NCI-H748 (cell line): ENCODE results near the gene F2RL2.
"Not testable (repeated sequence)": the region's sequence is repeated elsewhere in the genome, so short reads cannot be mapped to it uniquely, and the experiment has no call there.

Source experiments
- DNase-seq: peaks from one replicate; lab custom pipeline; 2025; ENCODE audit not compliant: unreplicated experiment; lab: John Stamatoyannopoulos, UW

Gene F2RL2

DNA sequence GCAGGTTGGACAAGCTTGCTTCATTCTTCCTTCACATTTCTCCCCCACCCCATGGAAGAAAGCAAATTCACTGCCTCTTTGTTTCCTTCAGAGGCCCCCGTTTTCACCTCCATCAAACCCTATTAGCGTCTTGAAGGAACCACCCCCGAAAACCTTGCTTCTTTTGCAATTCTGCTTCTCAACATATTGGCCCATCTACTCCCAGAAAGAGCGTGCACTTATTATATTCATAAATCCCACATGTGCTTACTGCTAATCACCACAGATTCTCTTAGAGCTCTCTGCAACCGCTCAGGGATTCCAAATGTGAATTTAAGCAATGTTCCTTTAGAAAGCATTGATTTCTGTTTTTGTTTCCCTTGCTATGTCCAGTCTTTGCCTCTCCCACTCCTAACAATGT is 1.1 kb downstream of the F2RL2 start:
- DNase-seq = no peak

DNA sequence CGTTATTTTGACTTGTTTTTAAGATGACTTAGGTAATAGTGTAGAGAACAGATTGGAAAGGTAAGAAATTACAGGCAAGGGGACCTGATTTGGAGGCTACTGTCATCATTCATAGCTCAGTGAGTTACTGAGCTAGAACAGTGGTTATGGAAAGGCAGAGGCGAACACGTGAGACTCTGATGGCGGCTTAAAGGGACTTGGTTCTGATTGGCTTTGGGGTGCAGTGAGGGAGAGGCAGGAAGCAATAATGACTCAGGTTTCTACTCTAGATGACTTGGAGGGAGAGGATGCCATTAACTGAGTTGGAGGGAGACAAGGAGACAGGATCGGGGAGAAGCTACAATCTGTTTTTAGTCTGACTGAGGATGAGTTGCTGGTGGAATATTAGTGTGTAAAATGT is 3.0 kb downstream of the F2RL2 start:
- DNase-seq = no peak

DNA sequence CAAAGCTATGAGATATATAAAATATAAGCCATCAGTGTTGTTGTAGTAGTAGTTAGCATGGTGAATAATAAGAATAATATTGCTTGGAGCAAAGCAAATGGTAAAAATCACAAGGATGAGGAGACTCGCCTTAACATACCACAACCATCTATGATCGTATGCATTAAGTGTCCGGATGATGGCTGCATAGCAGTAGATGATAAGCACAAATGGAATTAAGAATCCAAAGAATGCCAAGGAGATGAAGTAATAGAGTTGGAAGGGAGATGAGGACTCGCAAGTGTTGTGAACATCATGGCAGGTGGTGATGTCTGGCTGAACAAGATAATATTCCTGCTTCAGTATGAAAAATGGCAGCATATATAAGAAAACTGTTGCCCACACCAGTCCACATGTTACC is 5.5 kb downstream of the F2RL2 start:
- DNase-seq = no peak

DNA sequence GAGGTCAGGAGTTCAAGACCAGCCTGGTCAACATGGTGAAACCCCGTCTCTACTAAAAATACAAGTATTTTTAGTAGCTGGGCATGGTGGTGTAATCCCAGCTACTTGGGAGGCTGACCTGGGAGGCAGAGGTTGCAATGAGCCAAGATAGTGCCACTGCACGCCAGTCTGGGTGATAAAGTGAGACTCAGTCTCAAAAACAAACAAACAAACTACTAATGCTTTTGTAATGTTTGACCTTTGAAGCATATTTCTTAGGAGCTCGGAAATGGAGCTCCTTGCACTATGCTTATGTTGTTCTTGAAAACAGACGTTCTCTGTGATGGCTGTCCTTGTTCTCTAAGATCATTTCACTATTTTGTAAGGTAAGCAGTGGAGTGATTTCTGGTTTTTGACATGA is 6.0 kb downstream of the F2RL2 start:
- DNase-seq = no peak

DNA sequence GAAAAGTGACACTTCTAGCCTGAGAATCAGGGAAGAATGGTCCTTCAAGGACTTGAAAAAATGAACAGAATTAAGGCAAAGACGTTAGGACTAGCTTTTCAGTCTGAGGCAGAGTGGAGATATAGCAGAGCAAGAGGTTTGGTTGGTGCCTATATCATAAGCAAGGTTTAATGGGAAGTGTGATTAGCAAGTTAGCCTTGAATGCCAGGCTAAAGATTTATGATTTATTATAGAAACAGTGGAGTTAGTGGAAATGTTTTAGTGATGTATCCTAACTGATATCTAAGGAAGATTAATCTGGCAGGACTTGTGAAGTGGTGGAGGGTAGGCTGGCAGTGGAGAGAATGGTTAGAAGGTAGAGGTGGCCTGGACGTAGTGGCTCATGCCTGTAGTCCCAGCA is 7.0 kb downstream of the F2RL2 start:
- DNase-seq = no peak

DNA sequence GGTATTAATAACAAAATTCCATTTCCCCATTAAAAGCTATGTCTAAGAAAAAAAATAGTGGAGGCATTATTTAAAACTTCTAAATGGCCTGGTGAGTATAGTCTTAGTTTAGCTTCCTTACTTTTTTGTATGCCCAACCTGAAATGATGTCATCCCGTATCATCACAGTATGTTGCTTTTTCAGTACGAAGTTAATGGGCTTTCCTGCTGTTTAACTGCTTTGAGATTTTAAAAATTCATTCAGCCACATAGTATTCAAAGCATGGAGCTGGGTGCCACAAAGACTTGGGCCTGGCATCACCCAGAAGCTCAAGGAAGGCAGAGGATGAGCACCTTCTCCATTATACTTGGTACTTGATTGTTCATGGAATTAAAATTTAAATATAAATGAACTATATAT is 7.4 kb downstream of the F2RL2 start:
- DNase-seq = no peak

DNA sequence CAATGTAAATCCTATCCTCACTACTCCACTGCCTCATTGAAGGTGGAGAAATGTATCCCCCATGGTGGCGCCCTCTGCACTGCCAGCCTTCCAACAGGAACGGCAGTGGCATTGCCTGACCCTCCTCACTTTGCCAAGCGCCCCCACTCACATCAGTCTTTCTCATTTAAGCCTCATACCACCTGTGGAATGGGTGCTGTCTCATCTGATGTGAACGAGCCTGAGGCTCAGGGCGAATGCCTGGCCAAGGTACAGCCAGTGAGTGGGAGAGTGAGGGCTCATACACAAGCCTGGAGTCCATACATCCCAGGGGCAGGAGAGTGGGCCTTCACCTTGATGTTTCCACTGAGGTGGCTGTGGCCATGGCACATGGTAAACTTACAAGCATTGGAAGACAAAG is 10.3 kb downstream of the F2RL2 start:
- DNase-seq = no peak

DNA sequence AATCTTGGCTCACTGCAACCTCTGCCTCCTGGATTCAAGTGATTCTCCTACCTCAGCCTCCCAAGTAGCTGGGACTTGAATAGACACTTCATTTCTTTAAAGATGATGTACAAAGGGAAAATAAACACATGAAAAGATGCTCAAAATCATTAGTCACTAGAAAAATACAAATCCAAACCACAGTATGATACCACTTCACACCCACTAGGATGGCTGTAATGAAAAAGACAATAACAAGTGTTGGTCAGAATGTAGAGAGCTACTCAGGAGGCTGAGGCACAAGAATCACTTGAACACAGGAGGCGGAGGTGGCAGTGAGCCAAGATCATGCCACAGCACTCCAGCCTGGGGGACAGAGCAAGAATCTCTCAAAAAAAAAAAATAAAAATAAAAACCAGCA is 13.0 kb downstream of the F2RL2 start:
- DNase-seq = no peak

DNA sequence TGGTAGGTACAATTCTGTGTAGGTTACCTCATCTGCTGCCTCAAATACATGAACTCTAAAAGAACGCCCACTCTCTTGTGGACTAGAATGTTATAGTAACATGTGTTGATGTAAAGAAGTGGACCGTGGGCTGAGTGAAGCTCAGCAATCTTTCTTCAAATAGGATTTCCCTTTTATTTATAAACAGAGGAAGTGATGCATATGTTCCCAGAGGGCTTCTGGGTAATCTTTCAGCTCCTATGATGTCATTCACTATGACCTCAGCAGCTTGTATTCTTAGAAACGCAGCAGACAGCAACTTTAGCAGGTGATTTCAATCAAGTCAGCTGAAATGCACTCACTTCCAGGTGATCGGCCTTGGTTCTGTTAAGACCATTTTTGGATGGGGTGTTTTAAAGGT is 14.4 kb downstream of the F2RL2 start:
- no peak for DNase-seq

DNA sequence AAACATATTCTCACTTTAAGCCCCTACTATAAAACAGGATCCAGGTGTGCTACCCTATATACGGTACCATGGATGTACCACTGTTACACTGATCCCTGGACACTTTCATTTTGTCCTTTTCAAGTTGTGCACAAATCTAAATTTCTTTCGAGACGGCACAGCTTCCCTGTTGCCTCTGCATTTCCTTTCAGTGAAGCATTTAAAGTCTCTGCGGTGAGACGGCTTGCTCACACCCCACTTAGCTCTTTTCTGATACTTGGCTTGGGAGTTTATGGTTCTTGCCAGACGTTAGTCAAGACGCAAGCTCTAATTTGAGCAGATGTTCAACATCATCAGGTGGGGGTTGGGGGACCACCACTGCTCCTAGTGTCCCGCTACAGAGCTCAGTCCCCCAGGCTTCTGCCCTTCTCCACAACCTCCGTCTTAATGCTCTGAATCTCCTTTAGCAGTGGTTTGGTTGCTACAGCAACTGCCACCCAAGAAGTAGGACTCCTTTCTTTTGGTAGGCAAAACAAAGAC is 15.8 kb downstream of the F2RL2 start:
- no peak for DNase-seq

DNA sequence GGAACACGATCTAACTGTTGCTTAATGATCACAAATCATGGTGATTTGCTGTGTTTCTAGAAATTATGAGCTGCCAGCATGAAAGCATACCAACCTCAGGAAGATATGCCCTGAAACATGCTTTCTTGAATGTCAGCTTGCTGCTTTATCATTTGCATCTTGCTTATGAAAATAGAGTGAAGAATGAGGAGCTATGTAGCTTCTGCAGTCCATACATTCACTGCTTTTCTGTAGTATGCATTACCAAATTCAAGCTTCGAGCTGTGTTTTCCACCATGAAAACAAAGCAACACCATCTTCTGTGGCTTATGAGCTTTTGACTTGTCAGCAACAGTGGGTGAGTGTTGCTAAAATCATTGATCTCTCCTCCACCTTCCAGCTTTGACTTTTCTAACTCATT is 16.5 kb downstream of the F2RL2 start:
- DNase-seq = no peak

DNA sequence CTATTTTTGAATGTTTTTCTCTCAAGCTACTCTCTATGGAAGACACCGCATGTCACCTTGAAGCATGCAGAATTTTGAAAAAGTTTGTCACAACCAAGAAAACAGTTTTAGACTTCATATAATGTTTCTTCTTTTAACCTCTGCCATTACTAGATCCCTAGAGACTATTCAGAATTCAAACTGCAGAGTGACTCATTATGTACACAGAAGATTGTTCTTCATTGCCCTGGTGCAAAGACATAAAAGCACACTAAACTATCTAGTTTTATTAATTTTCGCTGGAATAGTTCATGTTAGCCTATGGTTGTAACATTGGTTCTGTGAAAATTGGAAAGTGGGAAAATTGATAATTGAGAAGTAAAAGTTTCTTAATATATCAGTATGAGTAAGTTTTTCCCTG is 18.4 kb downstream of the F2RL2 start:
- DNase-seq = no peak

DNA sequence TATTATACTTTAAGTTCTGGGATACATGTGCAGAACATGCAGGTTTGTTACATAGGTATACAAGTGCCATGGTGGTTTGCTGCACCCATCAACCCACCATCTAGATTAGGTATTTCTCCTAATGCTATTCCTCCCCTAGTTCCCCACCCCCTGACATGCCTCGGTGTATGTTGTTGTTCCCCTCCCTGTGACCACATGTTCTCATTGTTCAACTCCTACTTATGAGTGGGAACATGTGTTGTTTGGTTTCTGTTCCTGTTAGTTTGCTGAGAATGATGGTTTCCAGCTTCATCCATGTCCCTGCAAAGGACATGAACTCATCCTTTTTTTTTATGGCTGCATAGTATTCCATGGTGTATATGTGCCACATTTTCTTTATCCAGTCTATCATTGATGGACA is 19.2 kb downstream of the F2RL2 start:
- not testable (repeated sequence) for DNase-seq

DNA sequence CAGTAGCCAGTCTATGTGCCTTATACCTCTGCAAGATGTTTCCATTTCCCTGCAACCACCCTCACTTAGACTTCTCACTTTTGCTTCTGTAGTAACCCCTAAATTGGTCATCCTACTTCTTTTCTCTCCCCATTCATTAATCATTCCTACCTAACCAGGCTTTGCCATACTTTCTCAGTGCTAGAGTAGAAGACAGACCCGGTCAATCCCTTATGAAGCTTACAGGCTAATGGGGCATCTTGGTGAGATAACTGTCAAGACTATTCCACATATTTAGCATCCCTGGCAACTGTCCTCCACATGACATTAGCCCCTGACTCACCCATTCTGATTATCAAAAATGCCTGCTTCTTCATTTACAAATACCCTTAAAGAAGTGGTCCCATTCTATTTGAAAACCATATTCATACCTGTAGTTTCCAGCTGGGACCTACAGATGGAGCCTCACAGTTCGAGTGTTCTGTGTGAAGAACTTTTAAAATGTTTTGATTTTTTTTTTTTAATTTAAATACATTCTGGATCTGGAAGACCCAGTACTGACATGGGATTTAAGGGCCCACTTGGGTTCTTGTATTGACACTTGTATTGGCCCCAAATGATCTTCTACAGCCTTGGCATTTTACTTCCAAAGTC is 21.0 kb downstream of the F2RL2 start:
- no peak for DNase-seq

DNA sequence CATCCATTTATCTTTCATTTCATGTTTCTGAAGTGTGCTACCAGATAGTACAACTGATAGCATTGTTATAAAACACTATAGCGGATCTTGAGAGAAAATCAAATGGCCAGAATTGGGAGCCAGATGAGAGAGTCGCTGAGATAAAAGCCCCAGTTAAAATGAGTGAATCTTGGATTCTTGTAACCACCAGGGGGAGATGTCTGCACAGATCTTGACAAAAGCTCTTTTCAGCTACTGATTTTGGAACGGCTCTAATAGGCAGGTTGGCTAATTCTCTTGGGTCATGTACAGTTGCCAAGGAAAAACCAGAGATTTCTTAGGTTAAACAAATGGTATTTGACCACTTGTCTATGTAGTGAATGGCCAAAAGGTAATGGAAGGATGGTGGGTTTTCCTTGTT is 21.7 kb downstream of the F2RL2 start:
- peak; percentile 73 for DNase-seq

DNA sequence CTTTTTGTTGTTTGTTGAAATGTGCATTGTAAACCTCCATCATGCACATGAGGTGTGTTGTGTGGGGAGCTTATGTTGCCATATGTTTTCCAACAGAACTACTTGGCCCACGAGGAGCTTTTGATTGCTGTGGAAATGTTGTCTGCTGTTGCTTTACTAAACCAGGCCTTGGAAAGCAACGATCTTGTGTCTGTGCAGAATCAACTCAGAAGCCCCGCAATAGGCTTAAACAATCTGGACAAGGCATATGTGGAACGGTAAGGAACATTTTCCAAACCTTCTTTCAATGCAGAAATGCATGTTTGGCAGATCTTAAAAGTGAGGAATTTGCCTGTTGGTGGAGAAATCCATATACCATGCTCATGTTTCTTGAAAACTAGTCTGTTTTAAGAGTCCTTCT is 22.5 kb downstream of the F2RL2 start:
- DNase-seq = no peak

DNA sequence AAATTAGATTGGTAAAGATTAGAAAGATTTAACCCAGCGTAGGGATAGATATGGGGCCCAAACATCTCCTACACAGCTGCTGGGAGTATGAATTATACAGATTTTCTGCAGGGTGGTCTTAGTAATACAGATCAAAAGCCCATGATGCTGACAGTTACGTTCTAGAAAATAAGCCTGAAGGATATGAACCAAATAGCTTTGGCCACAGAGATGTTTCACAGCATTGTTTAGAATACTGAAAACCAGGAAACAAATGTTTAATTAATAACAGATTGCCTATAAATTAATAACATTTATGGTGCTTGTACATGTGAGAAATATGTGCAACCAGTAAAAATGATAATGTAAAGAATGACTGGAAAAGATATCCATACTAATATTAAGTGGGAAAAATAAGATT is 24.7 kb downstream of the F2RL2 start:
- DNase-seq = no peak

DNA sequence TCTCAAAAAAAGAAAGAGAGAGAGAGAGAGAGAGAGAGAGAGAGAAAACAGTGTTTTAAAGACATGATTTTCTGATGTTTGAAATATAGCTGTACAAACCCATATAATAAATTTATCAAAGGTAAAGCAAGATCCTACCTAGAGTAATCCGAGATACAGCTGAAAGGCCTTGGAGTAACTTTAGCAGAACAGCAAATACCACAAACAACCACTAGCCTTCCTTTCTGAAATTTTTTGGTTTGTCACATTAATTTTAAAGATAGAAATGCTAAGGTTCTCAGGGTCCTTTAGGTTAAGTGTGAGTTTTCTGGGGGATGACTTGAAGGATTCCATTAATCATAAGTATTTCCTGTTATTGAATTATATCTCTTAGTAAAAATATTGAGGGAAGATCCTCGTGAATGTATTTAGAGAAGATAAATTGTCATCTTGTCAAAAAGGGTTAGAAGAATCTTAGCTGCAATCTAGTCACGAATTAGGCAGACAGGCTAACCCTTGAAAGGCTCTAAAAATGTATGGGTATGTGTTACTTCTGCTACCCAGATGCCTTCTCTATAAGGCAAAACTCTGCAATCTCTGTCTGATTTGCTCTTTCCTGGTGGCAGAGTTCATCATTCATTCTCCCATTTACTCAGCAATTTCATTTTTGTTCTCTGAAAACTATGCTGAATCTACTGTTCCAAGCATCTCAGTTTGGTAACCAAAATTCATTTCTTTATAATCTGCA is 27.3 kb downstream of the F2RL2 start:
- no peak for DNase-seq

DNA sequence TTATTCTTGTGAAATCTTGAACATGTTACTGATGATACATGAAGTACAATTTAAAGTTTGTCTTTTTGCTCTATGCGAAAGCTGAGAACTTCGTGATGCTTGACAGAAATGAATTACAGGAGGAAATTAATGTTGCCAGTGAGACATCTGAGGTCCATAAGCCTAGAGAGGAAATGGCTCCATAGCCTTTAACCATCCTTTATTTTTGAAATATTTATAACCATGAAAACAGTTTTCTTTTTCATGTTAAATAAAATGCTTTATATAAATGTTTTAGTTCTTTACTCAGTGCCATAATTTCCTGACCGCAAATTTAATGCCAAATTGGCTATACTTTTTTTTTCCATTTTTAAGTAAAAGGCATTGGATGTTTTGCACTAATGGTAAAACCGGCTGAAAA is 29.1 kb downstream of the F2RL2 start:
- DNase-seq = no peak

DNA sequence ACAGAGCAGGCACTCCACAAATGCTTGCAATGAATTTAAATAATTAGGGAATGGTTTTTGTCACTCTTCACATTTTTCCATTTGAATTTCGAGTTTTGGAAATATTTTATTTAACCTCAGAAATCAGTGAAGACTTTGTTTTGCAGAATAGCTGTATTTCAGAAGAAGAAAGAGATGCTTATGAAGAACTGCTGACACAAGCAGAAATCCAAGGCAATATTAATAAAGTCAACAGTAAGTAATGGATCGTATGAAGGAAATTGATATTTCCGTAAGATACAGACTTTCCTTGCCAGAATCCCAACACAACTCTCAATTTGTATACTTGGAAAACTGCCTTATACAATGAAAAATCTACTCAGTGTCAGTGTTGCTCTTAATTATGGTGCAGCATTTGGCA is 30.5 kb downstream of the F2RL2 start:
- DNase-seq = no peak

DNA sequence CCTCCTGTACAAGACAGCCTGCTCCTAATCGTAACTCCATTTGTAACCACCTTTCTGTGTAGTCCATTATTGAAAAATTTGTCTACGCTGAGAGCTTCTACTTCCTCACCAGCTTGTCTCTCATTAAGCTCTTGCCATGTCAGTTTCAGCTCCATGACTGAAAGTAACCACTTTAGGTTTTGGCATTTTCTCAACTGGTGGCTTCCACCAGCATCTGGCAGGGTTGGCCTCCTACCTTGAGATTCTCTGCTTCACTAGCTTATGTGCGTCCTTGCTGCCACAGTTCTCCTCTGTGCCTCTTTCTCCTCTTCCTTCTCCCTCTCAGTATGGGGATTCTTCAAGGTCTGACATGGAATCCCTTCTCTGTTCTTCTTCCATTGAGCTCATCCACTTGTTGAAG is 31.8 kb downstream of the F2RL2 start:
- DNase-seq = no peak

DNA sequence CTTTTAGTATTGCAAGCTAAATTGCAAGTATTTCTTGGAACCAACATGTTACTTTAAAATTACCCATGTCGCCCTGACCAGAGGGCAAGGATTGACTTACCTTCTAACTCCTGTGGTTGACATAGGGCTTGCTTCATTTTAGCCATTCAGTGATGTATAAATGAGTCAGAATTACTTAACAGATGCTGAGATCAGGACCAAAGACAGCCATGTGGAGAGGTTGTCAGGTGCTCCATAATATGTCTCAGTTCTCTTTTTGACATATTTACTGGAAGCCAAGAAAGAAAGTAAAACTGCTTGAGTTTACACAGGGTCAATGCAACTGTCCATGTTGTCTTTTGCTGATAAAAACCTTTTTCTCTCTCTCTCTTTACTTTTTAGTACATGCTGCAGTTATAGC is 33.2 kb downstream of the F2RL2 start:
- no peak for DNase-seq

DNA sequence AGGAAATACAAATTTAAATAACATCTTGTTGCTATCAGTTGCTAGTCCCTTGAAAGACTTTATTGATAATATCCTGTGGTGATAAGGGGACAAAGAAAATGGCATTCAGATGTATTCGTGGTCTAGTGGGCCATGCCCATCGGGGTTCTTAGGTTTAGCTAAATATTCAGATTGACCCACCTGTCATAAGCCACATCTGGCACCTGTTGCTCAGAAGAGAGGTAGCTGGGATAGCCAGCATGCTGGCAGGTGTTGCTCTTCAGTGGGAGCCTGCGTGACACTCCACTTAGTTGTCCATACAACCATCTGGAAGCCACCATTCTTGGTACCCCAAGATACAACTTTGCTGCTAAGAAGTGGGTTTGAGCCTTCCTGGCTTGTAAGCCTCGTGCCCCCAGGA is 36.7 kb downstream of the F2RL2 start:
- DNase-seq = no peak
